NCI-H524 treated with DMSO at 0.1 percent for 48 hours (cell line): ENCODE results near the gene KRTAP5-5.
"Not testable (repeated sequence)": the region's sequence is repeated elsewhere in the genome, so short reads cannot be mapped to it uniquely, and the experiment has no call there.

Source experiments
- DNase-seq: peaks from one replicate; lab custom pipeline; 2025; lab: John Stamatoyannopoulos, UW

KRTAP5-5 gene

DNA sequence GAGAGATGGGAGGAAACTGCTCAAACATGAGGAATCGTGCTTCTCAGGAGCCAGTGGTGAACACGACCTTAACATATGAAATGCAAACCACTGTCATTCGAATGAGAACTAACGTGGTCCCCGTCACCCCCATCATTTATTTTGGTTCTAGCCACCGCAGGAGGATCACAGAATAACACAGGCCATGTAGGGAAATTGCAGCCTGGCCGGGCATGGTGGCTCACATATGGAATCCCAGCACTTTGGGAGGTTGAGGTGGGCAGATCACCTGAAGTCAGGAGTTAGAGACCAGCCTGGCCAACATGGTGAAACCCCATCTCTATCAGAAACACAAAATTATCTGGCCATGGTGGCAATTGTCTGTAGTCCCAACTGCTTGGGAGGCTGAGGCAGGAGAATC, 27.1 kb downstream of the KRTAP5-5 start:
- DNase-seq = no peak

DNA sequence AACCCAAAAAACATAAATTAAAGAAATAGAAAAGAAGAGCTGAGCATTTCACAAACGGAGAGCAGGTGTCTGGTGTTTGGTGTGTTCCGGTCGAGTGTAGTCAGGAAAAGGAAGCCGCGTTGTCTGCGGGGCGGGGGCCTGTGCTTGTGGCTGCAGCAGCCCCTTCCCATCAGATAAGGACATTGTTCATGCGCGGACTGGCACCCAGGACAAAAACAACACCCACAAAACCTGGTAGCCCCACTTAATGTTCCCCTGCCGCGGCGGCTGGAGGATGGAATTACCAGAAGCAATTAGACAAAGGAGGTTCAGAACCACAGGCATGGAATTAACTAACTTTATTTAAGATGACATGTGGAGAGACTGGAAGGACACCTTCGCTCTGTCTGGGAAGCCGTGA, 29.9 kb downstream of the KRTAP5-5 start:
- no peak for DNase-seq

DNA sequence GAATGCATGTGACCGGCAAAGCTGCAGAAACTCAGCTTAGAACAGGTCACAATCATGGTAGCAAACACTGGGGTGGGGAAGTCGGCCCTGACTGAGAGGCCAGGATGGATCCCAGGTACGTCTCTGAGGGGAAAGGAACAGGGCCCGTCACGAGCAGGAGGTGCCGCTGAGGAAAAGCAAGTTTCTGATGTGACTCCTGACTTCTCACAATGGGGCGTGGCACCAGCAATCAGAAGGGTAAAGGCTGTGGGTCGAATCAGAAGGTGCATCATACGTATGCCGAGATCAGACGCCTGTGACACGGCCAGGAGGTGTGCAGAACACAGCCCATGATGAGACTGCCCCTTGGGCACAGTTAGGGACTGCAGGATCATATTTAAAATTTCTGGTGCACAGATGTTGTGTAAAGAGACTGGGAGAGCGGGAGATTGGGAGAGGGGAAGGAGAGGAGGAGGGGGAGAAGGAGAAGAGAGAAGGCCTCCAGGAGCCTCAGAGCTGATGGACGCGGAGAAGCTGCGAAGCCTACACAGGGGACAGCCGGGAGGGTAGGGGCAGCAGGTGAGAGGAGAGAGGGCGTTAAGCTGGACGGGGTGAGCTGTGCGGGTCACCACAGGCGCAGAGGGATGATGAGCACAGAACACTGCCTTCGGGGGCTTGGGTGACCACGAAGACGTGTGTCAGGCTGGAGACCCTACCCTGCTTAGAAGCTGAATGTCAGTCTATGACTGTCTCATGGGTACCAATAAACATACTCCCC, 30.7 kb downstream of the KRTAP5-5 start:
- DNase-seq = no peak

DNA sequence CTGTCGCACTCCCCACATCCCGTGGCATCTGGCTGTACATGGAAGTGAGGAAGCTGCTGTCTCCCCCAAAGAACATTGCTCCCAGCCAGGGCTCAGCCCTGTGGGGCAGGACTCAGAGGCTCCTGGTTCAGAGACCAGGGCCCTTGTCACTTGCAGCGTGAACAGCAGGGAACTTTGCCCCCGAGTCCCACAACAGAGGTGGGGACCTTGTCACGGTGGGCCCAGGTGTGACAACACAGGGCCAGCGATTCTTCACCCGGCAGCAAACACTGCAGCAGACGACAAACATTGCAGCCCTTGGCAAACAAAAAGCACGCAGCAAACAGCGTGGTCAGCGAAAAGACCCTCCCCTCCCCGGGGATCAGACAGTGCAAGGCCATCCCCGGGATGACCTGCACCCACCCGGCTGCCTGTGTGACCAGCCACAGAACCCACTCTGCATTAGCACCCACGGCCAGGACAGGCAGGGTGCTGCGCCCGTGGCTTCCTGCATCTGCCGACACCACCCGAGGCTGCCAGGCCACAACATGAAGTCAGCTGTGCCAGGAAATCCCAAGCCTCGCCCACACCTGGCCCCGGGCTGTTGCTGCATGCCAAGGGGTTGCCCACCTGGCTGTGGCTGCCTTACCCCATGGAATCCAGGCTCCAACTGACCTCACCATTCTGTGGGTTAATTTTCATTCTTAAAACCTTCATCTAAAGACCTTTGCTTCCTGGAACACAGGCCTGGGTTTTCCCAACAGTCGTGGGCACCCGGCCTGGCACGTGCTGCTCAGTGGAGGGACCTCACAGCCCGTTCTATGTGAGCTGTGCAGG, 32.1 kb downstream of the KRTAP5-5 start:
- not testable (repeated sequence) for DNase-seq

DNA sequence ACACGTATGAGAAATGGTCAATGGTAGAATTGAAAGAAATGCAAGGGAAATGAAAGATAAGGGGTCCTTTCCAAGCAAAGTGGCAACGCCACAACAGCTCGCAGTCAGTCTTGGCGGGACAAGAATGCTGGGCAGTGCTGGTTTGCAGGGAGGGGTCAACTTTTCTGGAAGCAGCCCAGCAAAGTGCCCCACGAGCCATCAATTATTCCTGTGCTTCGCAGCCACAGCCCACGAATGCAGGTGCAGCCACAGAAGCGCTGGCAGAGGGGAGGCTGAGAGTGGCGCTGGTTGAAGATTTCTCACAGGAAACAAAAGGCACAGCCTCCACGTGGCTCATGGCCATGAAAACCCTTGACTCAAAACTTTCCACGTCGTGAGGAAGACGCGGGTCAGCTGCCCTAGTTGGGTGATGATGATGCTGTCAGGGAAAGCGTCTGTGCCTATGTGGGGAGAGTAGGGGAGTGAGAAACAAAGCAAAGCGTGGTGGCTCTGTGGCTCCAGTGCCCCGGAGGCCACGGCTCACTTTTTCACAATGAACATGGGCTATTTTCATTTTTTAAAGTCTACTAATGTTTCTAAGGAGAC, 33.2 kb downstream of the KRTAP5-5 start:
- not testable (repeated sequence) for DNase-seq

DNA sequence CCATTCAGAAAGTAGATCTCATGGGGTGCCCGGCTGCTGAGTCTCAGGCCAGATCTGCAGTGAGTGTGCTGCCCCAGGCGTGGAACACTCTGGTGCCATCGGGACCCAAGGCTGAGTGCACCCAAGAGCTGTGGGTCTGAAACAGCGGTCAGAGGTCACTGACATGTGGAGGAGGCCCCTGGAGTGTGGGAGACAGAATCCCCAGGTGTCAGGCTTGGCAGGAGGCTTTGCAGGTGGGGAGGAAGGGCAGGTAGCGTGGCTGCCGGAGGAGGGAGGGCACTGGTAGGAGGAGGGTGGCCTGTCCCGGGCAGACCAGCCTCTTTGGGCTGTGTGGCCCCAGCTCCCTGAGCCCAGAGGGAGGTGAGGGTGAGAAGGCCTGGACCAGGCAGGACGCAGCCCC, 35.7 kb downstream of the KRTAP5-5 start:
- no peak for DNase-seq

DNA sequence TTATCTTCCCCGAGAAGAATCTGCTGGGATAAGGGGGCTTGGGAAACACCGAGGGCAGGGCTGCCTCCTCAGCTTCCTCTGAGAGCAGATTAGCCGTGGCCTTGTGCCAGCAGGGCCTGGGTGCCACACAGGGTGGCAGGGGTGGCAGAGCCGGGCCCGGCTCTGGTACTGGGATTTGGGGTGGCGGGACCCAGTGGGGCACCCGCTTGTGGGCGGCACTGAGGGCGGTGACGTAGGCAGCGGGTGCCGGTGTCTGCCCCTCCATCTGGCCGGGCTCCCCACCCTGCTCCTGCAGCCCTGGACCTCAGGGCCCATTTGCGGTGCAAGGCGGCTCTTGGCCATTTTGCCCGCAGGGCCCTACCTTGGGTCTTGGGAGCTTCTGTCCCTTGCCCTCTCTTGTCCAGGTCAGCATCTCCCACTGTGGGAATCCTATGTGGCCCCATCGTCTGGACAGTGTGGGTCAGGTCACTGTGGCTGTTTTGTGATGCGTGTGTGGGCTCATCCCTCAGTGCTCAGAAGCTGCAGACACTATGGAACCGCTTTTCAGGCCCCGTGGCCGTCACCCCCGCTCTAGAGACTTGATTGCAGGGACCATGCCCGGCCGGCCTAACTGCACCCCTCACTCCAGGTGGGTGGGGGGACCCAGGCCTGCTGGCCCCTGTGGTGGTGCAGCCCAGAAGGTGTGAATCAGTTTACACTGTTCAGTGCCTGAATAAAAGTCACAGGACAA, 37.7 kb downstream of the KRTAP5-5 start:
- DNase-seq = no peak

DNA sequence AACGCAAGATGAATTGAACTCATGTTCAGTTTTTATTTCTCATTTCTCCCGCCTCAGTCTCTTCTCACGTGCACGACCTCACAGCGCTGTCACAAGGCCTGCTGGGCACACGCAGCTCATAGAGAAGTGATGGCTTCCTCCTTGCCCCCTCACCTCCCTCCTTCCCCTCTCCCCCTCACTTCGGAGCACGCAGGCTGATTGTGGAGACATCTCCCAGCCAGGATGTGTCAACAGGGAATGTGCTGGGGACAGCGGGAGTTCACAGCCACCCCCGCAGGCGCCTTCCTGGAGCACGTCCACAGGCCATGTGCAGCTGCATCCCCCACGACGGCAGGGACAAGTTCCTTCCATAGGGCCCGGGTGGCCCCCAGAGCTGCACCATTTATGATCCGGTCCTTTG, 38.3 kb downstream of the KRTAP5-5 start:
- DNase-seq = no peak

DNA sequence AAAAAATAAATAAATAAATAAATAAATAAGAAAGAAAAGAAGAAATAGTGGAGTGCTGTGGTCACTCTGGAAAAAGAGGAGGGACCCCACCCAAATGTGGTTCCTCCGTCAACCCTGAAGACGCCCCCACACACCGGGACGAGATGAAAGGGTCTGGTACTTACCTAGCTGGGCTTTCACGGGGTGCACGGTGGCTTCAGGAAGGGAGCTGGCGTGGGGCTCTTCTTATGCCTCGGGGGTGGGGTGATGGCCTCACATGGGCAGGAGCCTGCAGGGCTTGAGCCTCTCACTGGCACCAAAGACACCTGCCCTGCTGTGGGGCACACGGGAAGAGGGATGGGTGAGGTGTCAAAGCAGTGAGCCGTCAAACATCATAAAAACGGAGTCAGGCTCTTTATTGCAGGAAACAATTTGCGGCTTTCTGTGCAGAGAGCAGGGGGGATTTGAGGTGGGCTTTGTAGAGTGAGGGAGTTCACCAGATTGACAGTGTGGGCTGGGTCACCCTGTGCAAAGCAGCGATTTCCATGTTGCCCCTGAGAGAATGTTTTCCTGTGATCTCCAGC, 39.4 kb downstream of the KRTAP5-5 start:
- DNase-seq = no peak

DNA sequence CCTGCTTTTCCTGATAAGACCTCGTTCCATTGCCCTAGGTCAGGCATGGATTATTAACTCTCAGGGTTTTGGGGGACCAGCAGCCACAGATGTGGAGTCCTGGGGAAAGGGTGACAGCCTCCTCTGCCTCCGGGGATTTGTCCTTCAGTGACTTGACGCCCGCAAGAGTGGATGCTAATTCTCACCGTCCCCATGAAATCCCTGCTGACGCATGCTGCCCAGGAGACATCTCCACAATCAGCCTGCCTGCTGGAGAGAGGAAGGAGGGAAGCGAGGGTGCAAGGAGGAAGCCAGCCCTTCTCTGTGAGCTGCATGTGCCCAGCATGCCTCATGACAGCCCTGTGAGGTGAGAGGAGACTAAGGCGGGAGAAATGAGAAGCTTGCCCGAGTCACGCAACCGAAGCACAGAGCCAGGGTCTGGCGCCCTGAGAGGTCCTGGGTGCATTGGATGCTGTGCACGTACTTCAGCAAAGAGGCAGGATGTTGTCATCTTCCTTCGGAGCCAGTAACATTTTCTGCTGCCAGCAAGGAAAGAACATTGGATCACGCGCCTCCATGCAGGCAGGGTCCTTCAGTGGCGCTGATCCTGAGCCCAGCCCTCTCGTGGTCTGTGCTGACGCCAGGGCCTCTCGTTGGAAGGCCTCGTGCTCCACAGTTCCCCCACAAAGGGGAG, 40.1 kb downstream of the KRTAP5-5 start:
- no peak for DNase-seq

DNA sequence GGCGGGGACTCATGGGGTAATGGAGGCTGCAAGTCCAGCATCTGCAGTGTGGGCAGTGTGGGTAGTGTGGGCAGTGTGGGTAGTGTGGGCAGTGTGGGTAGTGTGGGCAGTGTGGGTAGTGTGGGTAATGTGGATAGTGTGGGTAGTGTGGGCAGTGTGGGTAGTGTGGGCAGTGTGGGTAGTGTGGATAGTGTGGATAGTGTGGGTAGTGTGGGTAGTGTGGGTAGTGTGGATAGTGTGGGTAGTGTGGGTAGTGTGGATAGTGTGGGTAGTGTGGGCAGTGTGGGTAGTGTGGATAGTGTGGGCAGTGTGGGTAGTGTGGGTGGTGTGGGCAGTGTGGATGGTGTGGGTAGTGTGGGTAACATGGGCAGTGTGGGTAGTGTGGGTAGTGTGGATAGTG, 40.9 kb downstream of the KRTAP5-5 start:
- DNase-seq = not testable (repeated sequence)

DNA sequence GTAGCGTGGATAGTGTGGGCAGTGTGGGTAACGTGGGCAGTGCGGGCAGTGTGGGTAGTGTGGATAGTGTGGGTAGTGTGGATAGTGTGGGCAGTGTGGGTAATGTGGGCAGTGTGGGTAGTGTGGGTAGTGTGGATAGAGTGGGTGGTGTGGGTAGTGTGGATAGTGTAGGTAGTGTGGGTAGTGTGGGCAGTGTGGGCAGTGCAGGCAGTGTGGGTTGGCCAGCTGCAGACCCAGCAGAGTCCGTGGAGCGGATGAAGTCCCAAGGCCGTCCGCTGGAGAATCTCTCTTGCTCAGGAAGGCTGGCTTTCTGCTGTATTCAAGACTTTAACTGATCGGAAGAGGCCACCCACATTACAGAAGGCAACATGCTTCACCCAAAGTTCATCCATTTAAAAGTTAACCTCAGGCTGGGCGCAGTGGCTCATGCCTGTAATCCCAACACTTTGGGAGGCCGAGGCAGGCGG, 41.4 kb downstream of the KRTAP5-5 start:
- no peak for DNase-seq

DNA sequence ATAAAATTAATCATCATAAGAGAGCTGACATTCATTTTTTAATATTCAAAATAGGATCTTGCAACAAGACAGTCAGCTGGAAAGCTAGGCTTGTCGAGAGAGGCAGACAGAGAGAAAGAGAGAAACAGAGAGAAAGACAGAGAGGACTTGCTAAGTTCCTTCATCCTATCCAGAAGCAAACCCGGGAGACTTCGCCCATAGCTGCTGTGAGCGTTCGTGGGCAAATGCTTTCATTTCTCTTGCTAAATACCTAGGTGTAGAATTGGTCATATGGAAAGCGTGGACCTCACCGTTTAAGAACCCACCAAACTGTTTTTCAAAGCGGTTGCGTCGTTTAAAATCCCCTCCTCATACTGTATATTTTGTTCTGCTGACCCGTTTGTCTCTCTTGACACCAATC, 42.1 kb downstream of the KRTAP5-5 start:
- no peak for DNase-seq

DNA sequence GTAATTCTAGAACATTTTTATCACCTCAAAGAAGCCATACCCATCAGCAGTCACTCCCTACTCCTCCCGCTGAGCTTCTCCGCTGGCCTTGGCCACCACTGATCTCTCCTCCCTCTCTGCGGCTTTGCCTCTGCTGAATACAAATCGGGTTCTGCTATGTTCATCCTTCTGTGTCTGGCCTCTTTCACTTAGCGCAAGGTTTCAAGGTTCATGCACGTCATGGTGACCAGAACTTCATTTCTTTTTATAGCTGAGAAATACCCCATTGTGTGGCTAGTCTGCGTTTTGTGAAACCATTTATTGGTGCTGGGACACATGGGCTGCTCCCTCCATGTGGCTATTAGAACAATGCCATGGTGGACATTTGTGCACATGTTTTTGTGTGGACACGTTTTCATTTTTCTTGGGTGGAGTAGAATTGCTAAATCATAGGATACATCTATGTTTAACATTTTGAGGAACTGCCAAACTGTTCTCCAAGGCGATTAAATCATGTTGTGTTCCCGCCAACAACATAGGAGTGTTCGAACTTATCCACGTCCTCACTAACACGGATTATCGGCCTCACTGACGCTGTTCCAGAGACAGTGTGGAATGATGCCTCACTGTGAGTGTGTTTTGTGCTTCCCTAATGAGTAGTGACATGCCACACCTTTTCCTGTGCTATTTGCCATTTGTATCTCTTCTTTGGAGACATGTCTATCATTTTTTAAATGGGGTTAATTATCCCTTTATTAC, 43.2 kb downstream of the KRTAP5-5 start:
- DNase-seq = no peak

DNA sequence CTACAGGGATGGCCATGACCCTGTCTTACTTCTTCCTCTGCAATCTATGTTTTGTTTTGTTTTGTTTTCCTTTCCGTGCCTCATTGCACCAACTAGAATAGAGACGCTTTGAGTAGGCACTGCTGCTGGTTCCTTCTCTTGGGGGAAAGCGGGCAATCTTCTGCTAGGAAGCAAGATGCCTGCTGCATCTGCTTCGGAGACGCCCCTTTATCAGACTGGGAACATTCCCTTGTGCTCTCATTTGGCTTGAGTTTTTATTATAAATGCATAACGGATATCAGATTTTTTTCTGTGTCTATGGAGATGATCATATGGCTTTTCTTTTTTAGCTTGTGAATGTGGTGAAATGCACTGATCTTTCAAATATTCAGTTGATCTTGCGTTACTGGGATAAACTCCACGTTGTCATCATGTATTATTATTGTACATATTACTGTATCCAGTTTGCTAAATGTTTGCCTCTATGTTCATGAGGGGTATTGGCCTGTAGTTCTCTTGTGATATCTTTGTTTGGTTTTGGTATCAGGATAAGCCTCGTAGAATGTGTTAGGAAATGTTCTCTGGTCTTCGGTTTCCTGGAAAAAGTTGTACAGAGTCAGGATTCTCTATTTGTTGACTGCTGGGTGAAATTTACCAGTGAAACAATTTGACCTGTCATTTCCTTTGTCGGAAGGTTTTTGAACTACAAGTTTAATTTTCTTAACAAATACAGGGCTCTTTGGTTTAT, 44.0 kb downstream of the KRTAP5-5 start:
- DNase-seq = no peak

DNA sequence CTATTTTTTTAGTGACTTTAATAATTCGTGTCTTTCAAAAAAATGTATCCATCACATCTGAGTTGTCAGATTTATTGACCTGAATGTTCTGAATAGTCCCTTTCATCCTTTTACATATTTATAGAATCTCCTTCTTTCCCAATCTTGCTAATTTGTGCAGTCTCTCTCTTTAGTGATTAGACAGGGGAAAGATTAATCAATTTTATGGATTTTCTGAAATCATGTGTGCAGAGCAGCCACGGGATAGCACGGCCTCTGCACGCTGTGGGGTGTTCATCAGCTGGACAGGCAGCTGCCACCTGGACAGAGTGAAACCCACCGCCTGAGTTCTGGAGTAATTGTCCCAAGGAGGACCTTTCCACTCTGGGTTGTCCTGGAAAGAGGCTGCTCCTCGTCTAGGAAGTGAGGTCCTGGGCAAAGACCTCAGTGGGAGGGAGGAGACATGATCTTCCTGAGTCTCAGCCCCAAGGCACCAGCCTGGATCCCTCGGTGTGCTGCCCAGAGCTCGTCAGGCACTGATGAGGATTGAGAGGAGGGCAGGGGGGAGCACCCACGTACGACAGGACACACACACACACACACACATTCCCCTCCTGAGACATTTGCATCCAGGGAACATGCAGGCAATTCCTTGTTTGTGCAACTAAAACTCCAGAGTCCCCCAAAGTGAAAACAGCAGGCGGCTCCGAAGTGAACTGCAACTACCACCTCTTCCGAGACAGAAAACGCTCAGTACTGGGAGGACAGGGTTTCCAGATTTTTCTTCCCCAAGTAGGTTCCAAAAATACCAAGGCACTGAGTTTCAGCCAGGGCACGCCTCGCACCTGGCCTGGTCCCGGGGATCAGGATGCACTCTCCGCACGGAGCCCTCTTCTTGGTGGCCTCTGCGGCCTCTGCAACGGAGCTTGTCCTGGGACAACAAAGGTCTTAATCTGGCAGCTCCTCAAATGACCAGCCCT, 44.9 kb downstream of the KRTAP5-5 start:
- no peak for DNase-seq

DNA sequence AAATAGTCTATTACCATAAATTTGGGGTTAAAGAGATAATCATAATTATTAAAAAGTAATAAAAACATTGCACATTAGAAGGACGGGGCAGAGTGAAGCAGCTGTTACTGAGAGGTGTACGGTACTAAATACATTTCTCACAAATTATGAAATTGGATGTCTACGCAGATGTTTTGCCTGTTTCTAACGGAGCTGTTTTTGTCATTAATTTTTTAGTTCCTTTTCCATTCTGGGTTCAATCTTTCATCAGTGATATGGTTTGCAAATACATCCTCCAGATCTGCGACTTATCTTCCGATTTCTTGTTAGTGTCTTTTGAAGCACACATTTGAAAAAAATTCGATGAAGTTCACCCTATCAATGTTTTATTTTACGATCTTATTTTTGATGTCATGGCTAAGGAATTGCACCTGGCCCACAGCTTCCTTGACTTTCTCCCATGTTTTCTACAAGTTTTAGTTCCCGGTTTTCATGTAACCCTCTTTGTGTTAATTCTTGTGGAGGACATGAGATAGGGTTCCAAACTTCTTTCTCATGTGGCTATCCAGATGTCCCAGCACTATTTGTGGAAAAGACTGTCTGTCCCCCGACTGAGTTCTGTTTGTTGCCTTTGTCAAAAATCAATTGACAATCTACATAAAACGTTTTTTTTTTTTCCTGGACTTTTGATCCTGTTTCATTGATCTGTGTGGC, 46.1 kb downstream of the KRTAP5-5 start:
- DNase-seq = no peak

DNA sequence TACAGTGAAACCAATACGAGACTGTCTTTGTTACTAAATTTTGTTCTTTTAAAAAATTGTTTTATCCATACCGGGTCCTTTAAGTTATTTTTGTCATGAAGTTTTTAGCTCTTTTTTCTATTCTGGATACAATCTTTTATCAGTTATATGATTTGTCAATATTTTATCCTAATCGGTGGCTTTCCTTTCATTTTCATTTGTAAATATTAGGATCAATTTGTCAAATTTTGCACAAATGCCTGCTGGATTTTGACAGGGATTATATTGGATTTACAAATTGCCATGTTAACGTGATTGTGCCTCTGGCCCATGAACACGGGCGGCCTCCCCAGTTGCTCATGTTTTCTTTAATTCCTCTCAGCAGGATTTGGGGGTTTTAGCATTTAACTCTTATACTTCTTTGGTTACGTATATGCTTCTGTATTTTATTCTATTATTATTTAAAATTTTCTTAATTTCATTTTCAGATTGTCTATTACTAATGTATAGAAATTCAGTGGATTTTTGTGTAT, 46.7 kb downstream of the KRTAP5-5 start:
- no peak for DNase-seq
